Measurements from ENCODE around the gene MAPRE3.
"Not testable (repeated sequence)": the region's sequence is repeated elsewhere in the genome, so short reads cannot be mapped to it uniquely, and the experiment has no call there.

The MAPRE3 gene

DNA sequence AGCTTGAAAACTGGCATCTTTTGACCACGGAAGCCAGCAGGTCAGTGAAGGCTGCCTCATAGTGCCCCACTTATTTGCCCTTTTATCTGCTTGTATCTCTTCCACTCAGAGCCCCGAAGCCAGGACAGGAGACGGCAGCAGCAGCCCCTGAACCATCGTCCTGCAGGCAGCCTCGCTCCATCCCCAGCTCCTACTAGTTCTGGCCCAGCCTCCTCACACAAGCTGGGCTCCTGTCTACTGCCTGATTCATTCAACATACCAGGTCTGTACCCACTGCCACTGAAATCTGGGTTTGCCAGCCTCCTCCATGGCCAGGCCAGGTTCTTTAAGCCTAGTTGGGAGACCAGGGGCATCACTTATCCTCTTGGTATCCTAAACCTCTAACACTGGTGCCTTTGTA lies 96.9 kb downstream of the MAPRE3 start:
- DNase-seq, result no peak

DNA sequence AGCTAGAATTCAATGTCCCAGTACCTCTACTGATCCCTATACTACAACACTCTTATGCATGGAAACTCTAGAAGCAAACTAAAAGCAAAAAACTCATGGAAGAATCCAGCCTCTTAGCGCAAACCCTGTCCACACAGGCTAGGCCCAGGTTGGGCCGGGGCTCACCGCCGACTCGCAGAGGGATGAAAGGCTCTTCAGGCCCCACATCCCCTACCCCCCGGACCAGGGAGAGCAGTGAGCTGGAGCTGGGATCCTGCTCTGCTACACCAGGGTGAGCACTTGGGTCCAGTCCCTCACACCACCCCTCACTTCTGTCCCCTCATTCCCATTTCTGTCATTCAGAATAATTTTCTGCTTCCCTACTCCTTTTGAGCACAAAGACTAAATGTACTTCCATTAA lies 99.0 kb downstream of the MAPRE3 start:
- DNase-seq, result no peak

DNA sequence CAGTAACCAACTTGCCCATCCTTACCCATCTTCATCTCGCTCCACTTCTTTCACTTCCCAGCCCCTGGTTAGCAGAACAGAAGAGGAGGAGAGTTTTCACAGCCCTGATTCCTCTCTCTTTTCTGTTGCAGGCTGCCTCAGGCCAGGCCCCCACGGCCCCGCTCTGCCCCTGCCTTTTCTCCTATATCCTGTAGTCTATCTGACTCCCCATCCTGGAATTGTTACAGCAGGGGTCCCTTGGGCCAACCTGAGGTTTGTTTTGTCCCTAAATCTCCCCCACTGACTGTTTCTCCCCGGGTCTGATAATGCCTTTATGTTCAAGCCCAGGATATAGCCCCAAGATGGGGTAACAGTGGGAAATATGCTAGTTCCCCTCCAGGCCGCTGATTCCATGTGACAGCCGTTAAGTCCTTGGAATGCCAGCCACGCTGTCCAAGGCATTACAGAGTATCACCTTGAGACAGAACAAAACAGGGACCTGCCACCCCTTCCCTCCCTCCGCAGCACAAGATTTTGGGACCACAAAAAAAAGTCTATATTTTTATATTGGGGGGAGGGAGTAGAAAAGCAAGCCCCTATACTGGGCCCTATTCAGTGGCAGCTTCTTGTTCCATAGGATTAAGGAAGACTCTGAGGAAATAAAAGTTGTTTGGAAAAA lies 99.7 kb downstream of the MAPRE3 start:
- DNase-seq, result no peak

DNA sequence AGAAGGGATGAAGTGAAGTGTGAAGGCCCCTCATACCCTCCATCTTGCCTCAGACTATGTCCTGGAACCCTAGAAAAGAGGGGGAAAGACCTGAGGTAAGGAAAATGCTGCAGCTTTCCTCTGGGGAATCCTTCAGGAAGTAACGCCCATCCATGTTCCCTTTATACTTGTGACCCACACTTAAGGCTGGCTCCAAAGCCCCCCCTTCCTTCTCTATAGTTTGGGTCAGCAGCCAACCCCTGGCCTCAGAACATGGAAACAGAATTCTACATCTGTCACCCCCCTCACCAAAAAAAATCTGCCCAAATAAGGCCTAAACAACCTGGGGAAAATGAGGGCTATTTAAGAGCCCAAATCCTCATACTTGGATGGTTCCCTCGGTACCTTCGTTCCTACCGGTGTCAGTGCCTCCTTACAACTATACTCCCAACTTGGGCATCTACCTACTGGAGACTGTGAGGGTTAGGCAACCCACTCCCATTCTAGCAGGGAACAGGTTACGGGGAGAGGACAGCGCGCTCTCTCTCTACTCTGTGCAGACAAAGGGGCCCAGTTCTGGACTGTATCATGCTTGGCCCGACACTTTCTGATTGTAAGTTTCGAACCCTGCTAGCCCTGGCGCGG lies 100.3 kb downstream of the MAPRE3 start:
- DNase-seq, result no peak

DNA sequence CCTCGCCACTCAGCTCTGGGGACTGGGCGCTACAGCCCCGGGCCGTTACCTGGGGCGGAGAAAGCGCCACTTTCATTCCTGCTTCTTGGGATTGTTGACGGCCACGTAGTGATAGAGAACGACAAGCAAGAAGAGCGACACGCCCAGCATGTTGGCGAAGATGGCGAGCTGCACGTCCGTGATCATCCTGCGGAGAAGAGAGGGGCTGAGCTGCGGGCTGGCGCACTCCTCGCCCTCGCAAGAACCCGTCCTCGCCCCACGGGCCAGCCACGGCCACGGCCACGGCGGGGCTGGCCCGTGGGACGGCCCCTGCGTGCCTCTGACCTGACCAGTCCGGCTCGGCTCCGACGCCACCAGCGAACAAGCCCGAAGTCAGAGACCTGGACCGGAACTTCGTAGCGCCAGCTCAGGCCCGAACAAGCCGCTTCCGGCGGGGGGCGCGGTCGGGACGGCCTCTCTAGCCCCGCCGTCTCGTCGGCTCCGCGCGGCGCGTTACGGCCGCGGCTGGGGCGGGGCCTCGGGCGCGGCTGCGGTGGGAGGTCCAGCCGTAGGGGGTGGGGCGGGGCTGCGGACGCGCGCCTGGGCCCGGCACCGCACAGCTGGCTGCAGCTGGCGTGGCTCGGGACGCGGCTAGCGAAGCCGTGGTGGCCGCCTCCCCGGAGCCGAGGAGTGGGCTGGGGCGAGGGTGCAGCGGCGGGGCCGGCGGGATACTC lies 101.0 kb downstream of the MAPRE3 start, which contains the start of gene OST4:
Gene OST4 (minus strand): TSS at position 378 of the 713 bp plus-strand sequence.
- peak; percentile 56 to 97 (median 89) for DNase-seq

DNA sequence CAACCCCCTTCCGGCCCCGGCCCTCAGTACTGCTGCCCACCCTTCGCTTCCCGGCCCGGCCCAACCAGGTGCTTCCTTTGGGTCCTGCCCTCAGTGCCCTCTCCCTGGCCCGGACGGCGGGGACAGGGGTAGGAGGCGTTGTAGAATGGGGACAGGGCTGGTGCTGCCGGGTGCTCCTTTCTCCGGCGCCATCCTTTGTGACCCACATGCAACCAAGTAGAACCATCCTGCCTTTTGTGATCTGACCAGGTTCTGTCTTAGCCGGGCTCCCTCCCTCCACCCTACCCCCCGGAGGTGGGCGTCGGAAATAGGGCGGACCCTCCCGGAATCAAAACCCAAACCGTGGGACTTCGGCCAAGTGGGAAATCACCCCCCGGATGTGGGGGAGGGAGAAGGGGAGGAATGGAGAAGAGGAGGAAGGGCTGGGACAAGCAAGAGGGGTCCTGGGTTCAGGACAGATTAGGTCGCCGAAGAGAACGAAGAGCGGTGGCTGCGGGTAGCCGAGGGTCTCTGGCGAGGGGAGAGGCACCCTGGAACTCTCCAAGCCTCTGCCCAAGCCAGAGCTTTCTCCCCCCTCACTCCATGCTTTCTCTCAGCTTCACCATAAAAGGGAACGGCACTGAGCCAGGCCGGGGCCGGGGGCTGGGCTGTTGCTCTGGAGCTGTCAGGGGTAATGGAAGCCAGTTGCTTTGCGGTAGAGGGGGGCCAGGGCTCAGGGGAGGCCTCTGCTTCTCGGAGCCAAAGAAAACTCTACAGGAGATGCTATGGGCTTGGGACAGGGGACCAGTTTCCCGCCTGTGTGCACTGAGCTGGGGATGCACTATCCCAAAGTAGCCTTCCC lies 101.8 kb downstream of the MAPRE3 start:
- DNase-seq, result peak in 26 of 56 donors; percentile 12 to 64 (median 41)

DNA sequence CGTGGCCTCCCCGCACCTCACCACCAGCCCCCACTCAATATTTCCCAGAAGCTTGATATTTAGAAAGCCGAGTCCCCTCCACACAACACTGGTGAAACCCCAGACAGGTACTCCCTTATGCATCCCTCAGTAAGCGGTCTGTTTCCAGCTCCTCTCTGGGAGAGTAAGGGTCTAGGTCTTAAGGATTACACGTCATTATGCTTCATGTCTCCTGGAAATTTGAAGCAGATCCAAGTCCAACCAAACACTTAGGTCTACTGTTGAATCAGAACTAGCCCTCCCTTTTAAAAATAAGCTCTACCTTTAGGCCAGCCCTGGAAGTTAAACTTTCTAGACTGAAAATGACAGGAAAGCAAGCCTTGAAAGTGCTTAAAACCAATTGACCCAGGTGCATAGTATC lies 102.5 kb downstream of the MAPRE3 start:
- DNase-seq, result no peak

DNA sequence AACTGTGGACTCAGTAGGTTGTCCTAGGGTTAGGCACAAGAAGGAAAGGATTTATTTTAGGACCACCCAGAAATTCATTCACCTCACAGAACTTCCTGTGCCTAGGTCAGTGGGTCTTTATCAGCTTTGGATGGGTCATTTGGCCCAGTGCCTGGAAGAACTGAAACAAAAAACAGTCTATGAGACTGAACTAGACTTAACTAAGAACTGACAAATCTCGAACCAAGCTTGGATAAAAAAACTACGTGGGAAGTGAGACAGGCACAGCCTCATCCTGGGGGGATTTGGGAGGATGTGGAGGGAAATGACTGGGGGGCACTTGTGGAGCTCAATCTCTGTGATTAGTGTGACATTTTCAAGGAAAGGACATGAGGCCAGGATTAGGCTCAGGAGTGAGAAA lies 103.3 kb downstream of the MAPRE3 start:
- no peak for DNase-seq

DNA sequence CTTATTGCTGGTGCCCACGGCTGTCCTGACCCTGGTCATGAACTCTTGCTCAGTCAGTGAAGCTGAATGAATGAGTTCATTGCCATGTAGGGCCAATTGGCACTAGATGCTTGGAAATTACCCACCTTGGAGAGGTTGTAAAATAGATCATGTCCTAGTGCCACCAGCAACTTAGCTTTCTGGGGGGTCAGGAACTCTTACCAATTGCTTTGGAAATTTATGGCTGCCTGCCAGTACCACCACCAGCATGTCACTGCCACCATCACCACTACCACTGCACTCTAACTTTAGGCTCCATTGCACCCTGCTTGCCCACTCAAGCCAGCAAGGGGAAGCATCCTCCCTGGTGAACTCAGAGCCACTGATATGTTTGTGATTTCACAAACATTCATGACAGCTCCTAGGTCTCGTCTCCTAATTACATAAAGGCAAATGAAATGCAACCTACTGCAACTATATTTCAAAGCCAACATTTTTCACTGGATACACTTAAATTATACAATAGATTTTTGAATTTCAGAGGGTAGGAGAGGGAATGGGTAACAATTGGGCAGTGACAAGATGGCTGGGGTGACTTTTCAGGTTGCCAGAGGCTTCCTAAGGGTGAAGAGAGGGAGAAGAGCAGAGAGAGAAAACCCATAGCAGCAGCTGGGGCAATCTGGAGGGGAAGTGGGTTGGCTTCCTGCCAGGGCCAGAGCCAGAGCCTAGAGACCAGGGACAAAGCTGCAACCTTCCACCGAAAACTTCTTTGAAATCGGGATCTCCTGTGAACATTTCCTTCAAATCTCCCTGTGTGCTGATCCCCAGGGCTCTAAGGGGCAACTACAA lies 104.5 kb downstream of the MAPRE3 start:
- DNase-seq, result peak in 3 of 56 donors; percentile 8 to 25 (median 15)

DNA sequence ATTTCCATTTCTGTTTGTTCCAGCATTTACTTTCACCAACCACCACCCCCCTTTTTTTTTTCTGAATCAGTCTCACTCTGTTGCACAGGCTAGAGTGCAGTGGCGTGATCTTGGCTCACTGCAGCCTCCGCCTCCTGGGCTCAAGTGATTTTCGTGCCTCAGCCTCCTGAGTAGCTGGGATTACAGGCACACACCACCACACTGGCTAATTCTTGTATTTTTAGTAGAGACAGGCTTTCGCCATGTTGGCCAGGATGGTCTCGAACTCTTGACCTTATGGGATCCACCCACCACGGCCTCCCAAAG lies 105.1 kb downstream of the MAPRE3 start:
- DNase-seq, result not testable (repeated sequence)

DNA sequence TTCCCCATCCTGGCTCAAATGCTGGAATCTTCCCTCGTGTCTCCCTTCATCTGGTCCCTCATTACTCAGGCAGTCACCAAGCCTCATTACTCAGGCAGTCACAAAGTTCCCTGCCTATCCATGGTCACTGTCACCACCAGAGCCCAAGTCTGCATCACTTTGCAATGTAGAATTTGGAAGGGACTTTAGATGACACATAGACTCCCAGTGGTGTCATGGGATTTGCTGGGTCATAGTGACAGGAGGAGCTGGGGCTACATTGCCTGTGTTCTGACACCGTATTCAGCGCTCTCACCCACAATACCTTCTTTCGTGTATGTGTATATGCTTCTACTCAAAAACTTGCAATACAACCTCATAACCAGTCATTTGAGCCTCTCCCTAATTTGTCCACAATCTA lies 105.9 kb downstream of the MAPRE3 start:
- DNase-seq, result no peak
